Head of caudate nucleus (tissue), 42 donors: ENCODE data around the gene BIRC5.

Experiments
- DNase-seq, 42 donors: peaks; one replicate each; pipeline versions ENCODE4 v3.0.0 to v3.0.0-alpha.2; 2020 to 2021; ENCODE audit warnings: mixed read lengths in 7 of 42
- intact Hi-C: fragments of 100-400 bp; cut with DNase I; formaldehyde crosslinking; loops from one replicate; pipeline ENCODE4 v1.15.0; 2022

Gene BIRC5

GRCh38 chr17:78234261-78234865, 20.3 kb downstream of the BIRC5 start:
- intact Hi-C loops: no loop called here
- DNase-seq: peak in 1 of 42 donors; percentile 33

GRCh38 chr17:78235022-78235421, 21.0 kb downstream of the BIRC5 start:
- intact Hi-C loops: loop anchor here (5.0 kb wide), 1 partner anchor 123 kb away; no protein-coding TSS in a partner anchor
- peak in 39 of 42 donors; percentile 55 to 94 (median 84) for DNase-seq

GRCh38 chr17:78235885-78236284, 21.8 kb downstream of the BIRC5 start:
- intact Hi-C loops: loop anchor here (5.0 kb wide), 1 partner anchor 124 kb away; no protein-coding TSS in a partner anchor
- DNase-seq: peak in 1 of 42 donors; percentile 30

- peak in 3 of 42 donors; percentile 18 to 33 (median 30) for DNase-seq
- intact Hi-C loops: loop anchor here (5.0 kb wide), 1 partner anchor 124 kb away; no protein-coding TSS in a partner anchor
Observed at GRCh38 chr17:78236362-78237127, 22.5 kb downstream of the BIRC5 start.

GRCh38 chr17:78237401-78238012, 23.5 kb downstream of the BIRC5 start:
- intact Hi-C loops: loop anchor here (5.0 kb wide), 1 partner anchor 125 kb away; no protein-coding TSS in a partner anchor
- DNase-seq: peak; percentile 86 to 98 (median 94)

- DNase-seq: peak in 1 of 42 donors; percentile 36
- intact Hi-C loops: loop anchor here (5.0 kb wide), 1 partner anchor 127 kb away; no protein-coding TSS in a partner anchor
Observed at GRCh38 chr17:78238823-78239488, 24.9 kb downstream of the BIRC5 start.

- intact Hi-C loops: loop anchor here (5.0 kb wide), 1 partner anchor 127 kb away; no protein-coding TSS in a partner anchor
- DNase-seq: no peak
Observed at GRCh38 chr17:78239489-78239931, 25.5 kb downstream of the BIRC5 start.

GRCh38 chr17:78240012-78240655, 26.1 kb downstream of the BIRC5 start:
- intact Hi-C loops: no loop called here
- DNase-seq: no peak

GRCh38 chr17:78240839-78241238, 26.8 kb downstream of the BIRC5 start:
- no peak for DNase-seq

GRCh38 chr17:78241277-78242023, 27.4 kb downstream of the BIRC5 start:
- DNase-seq: peak in 41 of 42 donors; percentile 35 to 96 (median 87)
- intact Hi-C loops: no loop called here

More at GRCh38 chr17:78240839-78241238, 26.8 kb downstream of the BIRC5 start:
- intact Hi-C loops: no loop called here

- intact Hi-C loops: no loop called here
Observed at GRCh38 chr17:78242024-78242742, 28.1 kb downstream of the BIRC5 start.

GRCh38 chr17:78247304-78247703, 33.3 kb downstream of the BIRC5 start:
- intact Hi-C loops: no loop called here
- no peak for DNase-seq

More at GRCh38 chr17:78242024-78242742, 28.1 kb downstream of the BIRC5 start:
- DNase-seq: peak in 3 of 42 donors; percentile 27 to 55 (median 39)

GRCh38 chr17:78248051-78248914, 34.2 kb downstream of the BIRC5 start:
- peak in 8 of 42 donors; percentile 38 to 83 (median 64) for DNase-seq
- intact Hi-C loops: no loop called here

- DNase-seq: no peak
- intact Hi-C loops: no loop called here
Observed at GRCh38 chr17:78249074-78249817, 35.2 kb downstream of the BIRC5 start.
